ENCODE data around the gene ABTB2.

DNA sequence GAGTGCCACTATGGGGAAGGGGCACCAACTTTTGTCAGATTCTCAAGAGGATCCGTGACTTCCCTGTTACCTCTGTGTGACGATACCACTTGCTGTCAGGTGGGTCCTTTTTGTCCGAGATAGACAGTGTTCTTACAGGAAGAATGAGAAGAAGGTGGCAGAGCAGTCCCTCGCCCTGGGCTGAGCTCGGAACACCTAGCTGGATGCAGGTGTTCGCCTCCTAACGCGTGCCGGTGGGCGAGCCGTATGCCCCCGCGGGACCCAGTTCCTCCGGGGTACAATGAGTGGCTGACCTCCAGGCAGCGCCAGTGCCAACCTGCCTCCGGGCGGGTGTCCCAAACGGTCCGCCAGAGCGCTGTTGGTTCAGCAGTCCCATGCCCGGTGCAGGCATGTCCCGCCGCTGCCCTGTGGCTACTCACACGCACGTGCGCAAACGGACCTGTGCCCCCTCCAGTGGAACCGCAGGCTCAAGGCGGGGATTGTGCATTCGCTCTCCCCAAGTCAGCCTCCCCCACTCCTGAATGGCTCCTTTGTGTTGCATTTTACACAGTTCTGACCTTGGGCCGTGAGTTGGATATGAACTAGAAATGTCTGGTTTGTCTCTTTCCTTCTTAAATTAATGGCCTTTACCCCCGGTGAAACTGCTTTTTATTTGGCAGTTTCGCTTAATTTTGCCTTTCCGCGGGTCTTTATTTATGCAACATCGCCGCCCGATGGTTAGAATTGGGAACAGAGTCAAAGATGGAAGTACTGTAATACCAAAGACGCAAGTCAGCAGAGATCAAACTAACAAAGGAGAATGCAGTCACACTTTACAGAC, 1.1 kb upstream of the ABTB2 start:
- TF ChIP-seq, protein P1, sequence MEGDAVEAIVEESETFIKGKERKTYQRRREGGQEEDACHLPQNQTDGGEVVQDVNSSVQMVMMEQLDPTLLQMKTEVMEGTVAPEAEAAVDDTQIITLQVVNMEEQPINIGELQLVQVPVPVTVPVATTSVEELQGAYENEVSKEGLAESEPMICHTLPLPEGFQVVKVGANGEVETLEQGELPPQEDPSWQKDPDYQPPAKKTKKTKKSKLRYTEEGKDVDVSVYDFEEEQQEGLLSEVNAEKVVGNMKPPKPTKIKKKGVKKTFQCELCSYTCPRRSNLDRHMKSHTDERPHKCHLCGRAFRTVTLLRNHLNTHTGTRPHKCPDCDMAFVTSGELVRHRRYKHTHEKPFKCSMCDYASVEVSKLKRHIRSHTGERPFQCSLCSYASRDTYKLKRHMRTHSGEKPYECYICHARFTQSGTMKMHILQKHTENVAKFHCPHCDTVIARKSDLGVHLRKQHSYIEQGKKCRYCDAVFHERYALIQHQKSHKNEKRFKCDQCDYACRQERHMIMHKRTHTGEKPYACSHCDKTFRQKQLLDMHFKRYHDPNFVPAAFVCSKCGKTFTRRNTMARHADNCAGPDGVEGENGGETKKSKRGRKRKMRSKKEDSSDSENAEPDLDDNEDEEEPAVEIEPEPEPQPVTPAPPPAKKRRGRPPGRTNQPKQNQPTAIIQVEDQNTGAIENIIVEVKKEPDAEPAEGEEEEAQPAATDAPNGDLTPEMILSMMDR (IDR thresholded peaks at IDR 0.05) = peak; percentile 70 to 96 (median 84)
- no peak for TF ChIP-seq POLR2A (IDR thresholded peaks at IDR 0.05)

All from esophagus squamous epithelium (tissue), 4 donors.